ENCODE data around the gene RNF34.
A peak's percentile ranks its signal among the peaks of the same experiment; 100 is the strongest.
"Not testable (repeated sequence)": the region's sequence is repeated elsewhere in the genome, so short reads cannot be mapped to it uniquely, and the experiment has no call there.

Gene RNF34

GRCh38 chr12:121399391-121400331, at the start of gene RNF34:
Gene RNF34, plus strand, starts transcription at chr12:121400118. Its CDS starts 95 bp downstream, at chr12:121400213.
- DNase-seq (ENCODE audit: low read depth in 2 of 2), result peak; percentile 95 to 96

DNA sequence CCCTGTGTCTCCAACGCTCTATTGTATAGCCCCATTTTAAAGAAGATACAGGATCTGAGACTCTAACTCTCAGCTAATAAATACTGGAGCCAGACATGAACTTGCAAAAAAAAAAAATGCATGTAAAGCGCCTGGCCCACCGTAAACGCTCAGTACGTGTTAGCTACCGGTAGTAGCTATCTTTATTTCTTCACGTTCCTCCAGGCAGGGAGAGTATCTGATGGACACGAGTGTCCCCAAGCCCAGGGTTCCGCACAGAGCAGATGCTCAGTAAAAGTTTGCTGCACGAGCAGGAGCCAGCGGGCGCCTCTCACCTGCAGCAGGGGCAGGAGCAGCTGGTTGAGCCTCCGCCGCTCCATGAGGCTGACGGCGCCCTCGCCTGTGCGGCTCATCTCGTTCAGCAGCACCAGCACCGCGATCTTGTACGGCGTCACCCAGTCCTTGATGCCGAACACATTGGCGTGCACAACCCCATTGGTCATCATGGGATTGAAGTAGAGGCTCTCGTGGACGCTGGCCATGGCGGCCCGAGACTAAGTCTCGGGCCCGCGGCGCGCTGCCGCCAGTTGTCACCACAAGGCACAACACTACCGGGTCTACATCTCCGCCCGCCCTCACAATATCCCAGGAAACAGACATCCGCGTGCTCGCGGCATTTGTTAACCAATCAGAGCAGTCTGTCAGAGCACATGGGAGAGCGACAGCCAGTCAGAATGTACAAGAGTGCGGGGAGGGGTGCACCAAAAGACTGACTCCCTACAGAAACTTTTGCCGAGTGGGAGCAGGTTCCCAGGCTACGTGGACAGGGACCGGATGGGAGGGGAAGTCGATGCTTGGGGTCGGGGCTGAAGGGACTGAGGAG, 47.9 kb upstream of the RNF34 start, which contains the start of gene ANAPC5:
Gene ANAPC5, minus strand, starts transcription at position 592 of the 862 bp plus-strand sequence. Its CDS starts 71 bp downstream, at position 521.
- peak; percentile 78 to 86 for DNase-seq (ENCODE audit: low read depth in 2 of 2)

- no peak for DNase-seq (ENCODE audit: low read depth in 2 of 2)
Observed at GRCh38 chr12:121352682-121353018, 47.3 kb upstream of the RNF34 start.

DNA sequence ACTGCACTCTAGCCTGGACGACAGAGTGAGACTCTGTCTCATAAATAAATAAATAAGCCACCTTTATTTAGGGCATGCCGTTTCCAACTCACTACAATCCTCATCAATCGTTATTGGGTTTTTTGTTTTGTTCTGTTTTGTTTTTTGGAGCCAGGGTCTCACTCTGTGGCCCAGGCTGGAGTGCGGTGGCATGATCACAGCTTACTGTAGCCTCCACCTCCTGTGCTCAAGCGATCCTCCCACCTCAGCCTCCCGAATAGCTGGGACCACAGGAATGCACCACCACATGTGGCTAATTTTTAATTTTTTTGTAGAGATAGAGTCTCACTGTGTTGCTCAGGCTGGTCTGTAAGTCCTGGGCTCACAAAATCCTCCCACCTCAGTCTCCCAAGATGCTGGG, 44.1 kb upstream of the RNF34 start:
- no peak for DNase-seq (ENCODE audit: low read depth in 2 of 2)

- DNase-seq (ENCODE audit: low read depth in 2 of 2), result no peak
Observed at GRCh38 chr12:121356657-121357056, 43.3 kb upstream of the RNF34 start.

DNA sequence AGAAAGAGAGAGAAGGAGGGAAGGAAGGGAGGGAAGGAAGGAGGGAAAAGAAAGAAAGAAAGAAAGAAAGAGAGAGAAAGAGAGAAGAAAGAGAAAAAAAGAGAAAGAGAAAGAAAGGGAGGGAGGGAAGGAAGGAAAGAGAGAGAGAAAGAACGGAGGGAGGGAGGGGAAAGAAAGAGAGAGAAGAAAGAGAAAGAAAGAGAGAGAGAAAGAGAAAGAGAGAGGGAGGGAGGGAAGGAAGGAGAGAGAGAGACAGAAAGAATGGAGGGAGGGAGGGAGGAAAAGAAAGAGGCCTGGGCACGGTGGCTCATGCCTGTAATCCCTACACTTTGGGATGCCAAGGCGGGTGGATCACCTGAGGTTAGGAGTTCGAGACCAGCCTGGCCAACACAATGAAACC, 42.6 kb upstream of the RNF34 start:
- DNase-seq (ENCODE audit: low read depth in 2 of 2), result no peak

DNA sequence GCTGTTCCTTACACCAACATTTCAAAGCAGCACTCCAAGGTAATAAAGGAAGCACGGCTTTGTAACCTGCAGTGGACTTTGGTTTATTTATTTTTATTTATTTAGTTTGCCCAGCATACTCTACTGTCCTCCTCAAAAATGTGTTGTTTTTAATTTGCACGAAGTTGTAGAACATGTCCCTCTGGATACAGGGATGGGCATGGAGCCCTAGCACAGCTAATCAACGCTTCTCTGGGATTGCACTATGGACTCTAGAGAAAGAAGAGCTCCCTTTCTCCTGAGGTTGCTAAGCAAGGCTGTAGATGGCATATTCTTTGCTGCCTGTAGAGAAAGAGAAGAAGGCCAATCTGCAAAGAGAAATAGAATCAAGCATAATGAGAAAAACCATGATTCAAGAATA, 41.8 kb upstream of the RNF34 start:
- no peak for DNase-seq (ENCODE audit: low read depth in 2 of 2)

DNA sequence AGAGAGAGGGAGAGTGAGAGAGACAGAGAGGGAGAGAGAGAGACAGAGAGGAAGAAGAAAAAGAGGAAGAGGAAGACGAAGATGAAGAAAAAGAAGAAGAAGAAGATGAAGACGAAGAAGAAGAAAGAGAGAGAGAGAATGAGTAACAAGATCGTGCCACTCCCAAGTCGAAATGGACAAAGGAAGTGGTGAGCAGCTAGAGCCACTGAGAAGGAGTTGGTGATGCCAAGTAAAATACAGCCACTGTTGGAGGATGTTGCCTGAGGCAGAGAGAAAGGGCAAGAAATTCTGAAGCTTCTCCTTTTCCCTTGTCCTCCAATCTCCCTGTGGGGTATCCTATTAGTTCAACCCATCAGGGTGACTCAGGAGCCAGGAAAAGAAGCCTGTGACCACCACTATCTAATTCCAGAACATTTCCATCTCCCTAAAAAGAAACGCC, 35.2 kb upstream of the RNF34 start:
- DNase-seq (ENCODE audit: low read depth in 2 of 2), result no peak

DNA sequence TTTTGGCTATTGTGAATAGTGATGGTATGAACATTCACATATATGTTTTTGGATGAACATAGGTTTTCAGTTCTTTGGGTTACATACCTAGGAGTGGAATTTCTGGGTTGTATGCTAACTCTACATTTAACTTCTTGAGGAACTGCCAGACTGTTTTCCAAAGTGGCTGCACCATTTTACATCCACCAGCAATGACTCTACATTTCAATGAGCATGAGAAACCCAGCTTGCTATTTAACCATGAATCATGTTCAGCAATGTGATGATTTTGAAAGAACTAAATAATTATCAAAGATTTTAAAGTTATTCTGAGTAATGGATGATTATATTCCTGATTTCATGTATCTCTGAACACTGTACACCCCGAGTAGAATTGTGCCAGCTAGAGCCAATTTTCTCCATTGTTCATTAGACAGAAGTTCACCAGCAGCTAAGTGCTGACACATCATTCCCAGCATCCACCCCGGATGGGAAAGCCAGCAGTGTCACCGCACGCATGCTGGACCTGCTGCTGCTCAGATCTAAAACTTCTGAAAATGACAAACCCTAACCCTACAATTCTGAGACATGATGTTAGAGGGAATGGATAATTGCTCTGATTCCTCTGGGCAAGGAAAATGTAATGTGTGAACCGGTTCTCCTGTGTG, 34.4 kb upstream of the RNF34 start:
- no peak for DNase-seq (ENCODE audit: low read depth in 2 of 2)

GRCh38 chr12:121366063-121366459, 33.9 kb upstream of the RNF34 start:
- no peak for DNase-seq (ENCODE audit: low read depth in 2 of 2)

DNA sequence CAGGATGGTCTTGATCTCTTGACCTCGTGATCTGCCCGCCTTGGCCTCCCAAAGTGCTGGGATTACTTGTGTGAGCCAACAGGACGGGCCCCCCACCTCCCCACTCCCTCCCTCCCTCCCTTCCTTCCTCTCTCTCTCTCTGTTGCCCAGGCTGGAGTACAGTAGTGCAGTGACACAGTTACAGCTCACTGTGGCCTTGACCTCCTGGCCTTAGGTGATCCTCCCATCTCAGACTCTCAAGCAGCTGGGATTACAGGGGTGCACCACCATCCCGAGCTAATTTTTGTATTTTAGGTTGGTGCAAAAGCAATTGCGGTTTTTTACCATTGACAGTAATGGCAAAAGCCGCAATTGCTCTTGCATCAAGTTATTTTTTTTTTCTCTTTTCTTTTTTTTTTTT, 28.5 kb upstream of the RNF34 start:
- no peak for DNase-seq (ENCODE audit: low read depth in 2 of 2)

- no peak for DNase-seq (ENCODE audit: low read depth in 2 of 2)
Observed at GRCh38 chr12:121373755-121374154, 26.2 kb upstream of the RNF34 start.

- DNase-seq (ENCODE audit: low read depth in 2 of 2), result not testable (repeated sequence)
Observed at GRCh38 chr12:121374336-121374735, 25.6 kb upstream of the RNF34 start.

- not testable (repeated sequence) for DNase-seq (ENCODE audit: low read depth in 2 of 2)
Observed at GRCh38 chr12:121374945-121375584, 24.9 kb upstream of the RNF34 start.

DNA sequence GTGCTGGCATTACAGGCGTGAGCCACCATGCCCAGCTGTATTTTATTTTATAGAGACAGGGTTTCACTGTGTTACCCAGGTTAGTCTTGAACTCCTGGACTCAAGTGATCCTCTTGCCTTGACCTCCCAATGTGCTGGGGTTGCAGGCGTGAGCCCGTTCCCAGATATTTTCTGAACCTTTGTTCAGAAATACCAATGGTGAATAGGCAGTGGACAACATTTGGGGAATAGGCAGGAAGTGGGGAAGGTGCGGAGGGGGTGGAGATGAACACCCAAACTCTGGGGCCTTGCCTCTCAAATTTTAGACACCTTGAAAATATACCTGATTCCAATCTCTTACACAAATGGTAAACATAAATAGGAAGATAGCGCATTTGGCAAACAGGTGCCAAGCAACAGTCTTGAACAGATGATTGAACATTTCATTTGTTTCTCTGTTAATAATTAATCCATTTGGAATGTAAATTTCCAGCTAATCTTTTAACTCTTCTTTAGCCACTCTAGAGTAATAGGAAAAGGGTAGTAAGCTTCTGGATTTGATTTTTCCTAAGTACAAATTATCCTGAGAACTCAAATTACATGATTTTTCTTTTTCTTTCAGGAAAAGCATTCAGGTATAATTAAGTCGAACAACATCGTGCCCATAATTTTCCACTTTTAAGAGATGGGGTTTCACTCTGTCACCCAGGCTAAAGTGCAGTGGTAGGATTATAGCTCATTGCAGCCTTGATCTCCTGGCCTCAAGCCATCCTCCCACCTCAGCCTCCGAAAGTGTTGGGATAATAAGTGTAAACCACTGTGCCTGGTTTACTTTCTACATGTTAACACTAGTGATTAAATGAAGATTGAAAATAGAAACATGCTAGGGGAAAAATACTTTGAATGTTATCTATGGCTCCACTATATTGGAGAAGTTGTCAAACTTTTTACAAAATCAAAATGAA, 22.9 kb upstream of the RNF34 start:
- no peak for DNase-seq (ENCODE audit: low read depth in 2 of 2)

DNA sequence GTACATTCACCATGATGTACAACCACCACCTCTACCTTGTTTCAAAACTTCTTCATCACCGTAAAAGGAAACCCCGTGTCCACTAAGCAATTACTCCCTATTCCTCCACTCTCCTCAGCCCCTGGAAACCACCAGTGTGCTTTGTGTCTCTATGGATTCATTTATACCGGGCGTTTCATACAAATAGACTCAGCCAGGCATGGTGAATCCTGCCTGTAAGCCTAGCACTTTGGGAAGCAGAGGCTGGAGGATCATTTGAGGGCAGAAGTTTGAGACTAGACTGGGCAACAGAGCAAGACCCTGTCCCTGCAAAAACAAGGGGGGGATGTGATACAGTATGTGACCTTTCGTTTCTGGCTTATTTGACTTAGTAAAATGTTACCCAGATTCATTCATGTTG, 21.2 kb upstream of the RNF34 start:
- no peak for DNase-seq (ENCODE audit: low read depth in 2 of 2)

GRCh38 chr12:121379945-121380344, 20.0 kb upstream of the RNF34 start:
- DNase-seq (ENCODE audit: low read depth in 2 of 2), result no peak

DNA sequence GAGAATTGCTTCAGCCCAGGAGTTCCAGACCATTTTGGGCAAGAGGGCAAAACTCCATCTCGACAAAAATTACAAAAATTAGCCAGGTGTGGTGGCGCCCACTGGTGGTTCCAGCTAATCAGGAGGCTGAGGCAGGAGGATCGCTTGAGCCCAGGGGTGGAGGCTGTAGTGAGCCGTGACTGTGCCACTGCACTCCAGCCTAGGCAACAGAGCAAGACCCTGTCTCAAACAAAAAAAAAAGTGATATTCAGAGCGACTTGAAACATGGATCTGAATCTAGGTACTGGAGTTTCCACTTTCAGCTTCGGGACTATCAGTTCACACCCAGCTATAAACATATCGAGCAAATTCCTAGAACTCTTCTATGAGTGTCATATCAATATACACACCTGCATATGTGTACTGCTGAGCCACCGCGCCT, 16.3 kb upstream of the RNF34 start:
- DNase-seq (ENCODE audit: low read depth in 2 of 2), result no peak

- DNase-seq (ENCODE audit: low read depth in 2 of 2), result not testable (repeated sequence)
Observed at GRCh38 chr12:121384891-121385290, 15.0 kb upstream of the RNF34 start.

DNA sequence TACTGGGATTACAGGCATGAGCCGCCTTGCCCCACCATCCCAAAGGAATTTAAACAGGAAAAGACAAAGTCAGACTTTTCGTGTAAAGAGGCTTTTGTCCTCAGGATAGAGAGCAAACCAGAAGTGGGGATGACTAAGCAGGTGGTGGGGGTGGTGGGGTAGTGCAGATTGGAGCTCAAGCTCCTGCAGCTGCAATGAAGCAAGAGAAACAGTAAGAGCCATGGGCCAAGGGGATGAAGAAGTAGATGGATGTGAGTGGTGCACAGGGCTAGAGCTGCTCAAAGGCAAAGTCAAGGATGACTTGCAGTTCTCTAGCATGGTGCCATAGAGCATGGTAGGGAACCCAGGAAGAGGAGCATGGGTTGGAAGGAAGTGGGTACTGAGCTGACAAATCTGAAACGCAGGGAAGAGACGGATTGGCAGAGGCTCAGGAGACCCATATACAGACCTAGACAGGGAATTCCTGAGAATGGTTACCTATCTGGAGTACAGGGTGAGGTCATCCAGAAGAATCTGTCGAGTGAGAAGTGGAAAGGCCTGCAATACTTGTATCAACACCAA, 11.4 kb upstream of the RNF34 start:
- DNase-seq (ENCODE audit: low read depth in 2 of 2), result no peak
